ENCODE data around the gene GNG8. TPM values are rescaled to one million over a fixed set of nuclear protein-coding genes. Genes with fewer than 3 reads are reported as not detected.

Gene GNG8
- total RNA-seq = not detected

GRCh38 chr19:46635920-46636761 is at the start of gene GNG8:
TSS of gene GNG8 (minus strand) at chr19:46636202. CDS start at chr19:46634682, 1,520 bp downstream.

GRCh38 chr19:46661020-46661731 is 25.2 kb upstream of the GNG8 start, which contains the start of gene DACT3:
TSS of gene DACT3 (minus strand) at chr19:46661182. CDS start at chr19:46661064, 118 bp downstream.

GRCh38 chr19:46624958-46625661 is 10.9 kb downstream of the GNG8 start, which contains the start of gene PTGIR:
TSS of gene PTGIR (minus strand) at chr19:46625089. CDS start at chr19:46624225, 864 bp downstream.

DNA sequence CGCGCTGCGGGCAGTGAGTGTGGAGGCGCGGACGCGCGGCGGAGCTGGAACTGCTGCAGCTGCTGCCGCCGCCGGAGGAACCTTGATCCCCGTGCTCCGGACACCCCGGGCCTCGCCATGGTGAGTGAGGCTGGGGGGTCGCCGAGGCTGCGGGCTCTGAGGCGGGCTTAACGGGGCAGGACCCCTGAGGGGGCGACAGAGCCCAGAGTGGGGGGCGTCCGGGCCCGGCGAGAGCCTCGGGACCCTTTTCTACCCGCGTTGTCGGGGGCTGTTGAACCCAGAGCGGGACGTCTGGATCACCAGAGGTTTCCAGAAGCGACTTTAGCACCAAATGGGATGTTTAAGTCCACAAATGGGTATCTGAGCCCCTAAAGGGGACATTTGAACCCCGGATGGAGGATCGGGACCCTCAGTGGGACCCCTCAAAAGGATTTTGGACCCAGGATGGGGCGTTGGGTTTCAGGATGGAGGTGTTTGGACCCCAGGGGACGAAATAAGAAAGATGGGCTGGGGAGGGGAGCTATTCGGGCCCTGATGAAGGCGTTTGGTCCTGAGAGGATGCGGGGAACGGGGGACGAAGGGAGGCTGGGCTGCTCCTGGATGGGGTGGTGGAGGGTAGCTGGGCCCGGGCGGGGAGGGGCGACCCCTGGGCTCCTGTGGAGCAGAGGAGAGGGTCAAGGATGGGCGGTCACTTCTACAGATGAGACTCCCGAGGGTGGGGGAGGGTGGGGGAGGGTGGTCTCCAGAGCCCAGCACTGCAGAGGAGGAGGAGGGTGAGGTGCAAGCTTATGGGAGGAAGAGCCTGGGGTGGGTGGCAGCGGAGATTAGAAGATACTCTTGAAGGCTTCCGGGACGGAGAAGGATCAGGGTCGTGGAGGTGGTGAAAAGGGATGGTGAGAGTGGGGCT is 34.4 kb downstream of the GNG8 start, which contains the start of gene CALM3:
Gene CALM3, plus strand, starts transcription at position 13 of the 907 bp plus-strand sequence. Its CDS starts 105 bp downstream, at position 118.

Other genes with a start within 250 kb of the GNG8 start
- 1 to 10 TPM; 2.4 to 5.7 TPM for gene CCDC8, start 222.6 kb downstream of the GNG8 start, total RNA-seq
- under 1 TPM in 1 of 2 donors, not detected in 1; under 0.01 TPM for gene PNMA8C, start 207.3 kb downstream of the GNG8 start, total RNA-seq
- gene PNMA8A, start 164.6 kb downstream of the GNG8 start, total RNA-seq = 10 to 100 TPM in 1 of 2 donors, under 1 TPM in 1; 1.00 to 13.1 TPM
- gene PNMA8B, start 140.3 kb downstream of the GNG8 start, total RNA-seq = 1 to 10 TPM in 1 of 2 donors, under 1 TPM in 1; 0.67 to 1.7 TPM
- 100 to 1,000 TPM; 131 to 144 TPM for gene CALM3, start 34.9 kb downstream of the GNG8 start, total RNA-seq
- not detected for gene PTGIR, start 11.1 kb downstream of the GNG8 start, total RNA-seq
- gene DACT3, start 25.0 kb upstream of the GNG8 start, total RNA-seq = under 1 TPM; 0.33 to 0.34 TPM
- gene PRKD2, start 80.9 kb upstream of the GNG8 start, total RNA-seq = 1 to 10 TPM; 4.1 to 9.7 TPM
- gene FKRP, start 109.9 kb upstream of the GNG8 start, total RNA-seq = 10 to 100 TPM; 12.3 to 15.5 TPM
- gene STRN4, start 110.2 kb upstream of the GNG8 start, total RNA-seq = 10 to 100 TPM; 80.6 to 90.9 TPM
- gene SLC1A5, start 152.4 kb upstream of the GNG8 start, total RNA-seq = 10 to 100 TPM; 14.1 to 53.6 TPM
- gene AP2S1, start 214.6 kb upstream of the GNG8 start, total RNA-seq = 100 to 1,000 TPM; 128 to 182 TPM
- gene ARHGAP35, start 224.8 kb upstream of the GNG8 start, total RNA-seq = 10 to 100 TPM; 25.0 to 27.9 TPM

Measured in melanocyte of skin (primary cell).